Keratinocyte (primary cell): ENCODE results near the gene GRIP1. TPM values are rescaled to one million over a fixed set of nuclear protein-coding genes. Genes with fewer than 3 reads are reported as not detected.

ENCODE experiments used
- DNase-seq: peaks from one replicate; pipeline ENCODE4 v3.0.0-alpha.2; 2011; ENCODE audit warnings: low read depth, missing footprints, low spot score
- FAIRE-seq: peaks from 2 replicates; lab custom pipeline; 2011; peaks lifted over from hg19 to GRCh38; lab: Jason Lieb, UNC
- H2AFZ ChIP-seq: 2 replicates; pipeline ENCODE4 v1.6.0; 2012; ENCODE audit warnings: low read length, control low read depth, inconsistent platforms; ENCODE audit not compliant: control insufficient read depth
- H3K27ac ChIP-seq: 2 replicates; pipeline ENCODE4 v1.5.1; 2011; ENCODE audit warnings: low read length; ENCODE audit not compliant: control insufficient read depth, insufficient read depth
- H3K27me3 ChIP-seq: 3 replicates; pipeline ENCODE4 v1.6.0; 2011; ENCODE audit warnings: low read length; ENCODE audit not compliant: control insufficient read depth, insufficient read depth; ENCODE audit errors: extremely low read depth
- H3K36me3 ChIP-seq, 2 experiments: 2 replicates in 1 of 2; 3 replicates in 1 of 2; pipeline ENCODE4 v1.5.1; 2011; ENCODE audit warnings: low read length in 2 of 2, mild to moderate bottlenecking in 1 of 2; ENCODE audit not compliant: control insufficient read depth in 2 of 2, insufficient read depth in 2 of 2; ENCODE audit errors: extremely low read depth in 1 of 2
- H3K4me1 ChIP-seq: 3 replicates; pipeline ENCODE4 v1.5.1; 2011; ENCODE audit warnings: low read length; ENCODE audit not compliant: control insufficient read depth, insufficient read depth; ENCODE audit errors: extremely low read depth
- H3K4me2 ChIP-seq: 3 replicates; pipeline ENCODE4 v1.6.0; 2011; ENCODE audit warnings: low read depth, low read length; ENCODE audit not compliant: control insufficient read depth, insufficient read depth; ENCODE audit errors: extremely low read depth
- H3K4me3 ChIP-seq, 3 experiments: fragments of 200-600 bp in 1 of 3; sonication (generic) in 1 of 3; 2 replicates in 2 of 3; 3 replicates in 1 of 3; pipeline ENCODE4 v1.5.1; 2011 to 2016; ENCODE audit warnings: low read length in 3 of 3, mild to moderate bottlenecking in 3 of 3, control low read depth in 2 of 3, inconsistent platforms in 1 of 3, low read depth in 1 of 3, mixed read lengths in 1 of 3, mixed run types in 1 of 3, moderate library complexity in 1 of 3; ENCODE audit not compliant: control insufficient read depth in 2 of 3, insufficient read depth in 2 of 3; ENCODE audit errors: extremely low read depth in 1 of 3
- H3K79me2 ChIP-seq: 2 replicates; pipeline ENCODE4 v1.6.0; 2012; ENCODE audit warnings: low read length; ENCODE audit not compliant: control insufficient read depth, insufficient read depth
- H3K9ac ChIP-seq: 3 replicates; pipeline ENCODE4 v1.6.0; 2011; ENCODE audit warnings: low read length; ENCODE audit not compliant: control insufficient read depth, insufficient read depth; ENCODE audit errors: extremely low read depth
- H3K9me1 ChIP-seq: 3 replicates; pipeline ENCODE4 v1.6.0; 2011; ENCODE audit warnings: low read length; ENCODE audit not compliant: control insufficient read depth, insufficient read depth; ENCODE audit errors: extremely low read depth
- H3K9me3 ChIP-seq: 2 replicates; pipeline ENCODE4 v1.5.1; 2012; ENCODE audit warnings: low read depth, low read length; ENCODE audit not compliant: control insufficient read depth
- H4K20me1 ChIP-seq: 3 replicates; pipeline ENCODE4 v1.6.0; 2011; ENCODE audit warnings: low read length; ENCODE audit not compliant: control insufficient read depth, insufficient read depth; ENCODE audit errors: extremely low read depth
- CTCF ChIP-seq, 3 experiments: IDR thresholded peaks in 1 of 3; conservative IDR thresholded peaks in 1 of 3; optimal IDR thresholded peaks in 1 of 3; 2 replicates in 2 of 3; 3 replicates in 1 of 3; pipeline versions ENCODE3 to v1.5.1; 2011; ENCODE audit warnings: low read length in 3 of 3, mild to moderate bottlenecking in 3 of 3, moderate library complexity in 2 of 3, control low read depth in 1 of 3, inconsistent platforms in 1 of 3; ENCODE audit not compliant: insufficient read depth in 2 of 3; ENCODE audit errors: extremely low read depth in 1 of 3
- EZH2 ChIP-seq: IDR thresholded peaks from one replicate; pipeline ENCODE4 v1.6.1; 2012; ENCODE audit warnings: inconsistent platforms, mild to moderate bottlenecking, low read length, moderate library complexity
- dilution Hi-C: fragments of 300-500 bp; cut with MboI; formaldehyde crosslinking; loops from one replicate; pipeline ENCODE4 v1.7.0; 2020; ENCODE audit warnings: low sequenced_read_pairs; ENCODE audit not compliant: extremely low pct_ligation_motif_present
- polyA plus RNA-seq, 5 experiments: library from polyadenylated mRNA; depleted of rRNA in 3 of 5; stranded (reverse) in 3 of 5; stranded (forward) in 1 of 5; unstranded in 1 of 5; fragments of >200 nt; gene quantifications; 1 replicate in 1 of 5; 2 replicates in 3 of 5; 3 replicates in 1 of 5; pipeline versions ENCODE4 v1.2.1 to v1.2.3, GENCODE V29; 2011 to 2012; ENCODE audit warnings: missing spikeins in 2 of 5, low read depth in 1 of 5, low replicate concordance in 1 of 5

The GRIP1 gene
- polyA plus RNA-seq, 1 donor (not counting 4 experiments of a cell fraction or from before 2014, with no cell fraction given) = 6.7 TPM

- no peak overlapping the region for H2AFZ ChIP-seq
- dilution Hi-C loops = no loop called here
- H3K27ac ChIP-seq = no peak overlapping the region
- H3K9me1 ChIP-seq = no peaks in the 10 kb centered on the region
- H3K4me1 ChIP-seq = peaks cover 19% of the 10 kb centered on the region
- no peak overlapping the region for H3K9ac ChIP-seq
- TF ChIP-seq EZH2 (no peak), CTCF (optimal IDR thresholded peaks at IDR 0.05 in 1 of 3, IDR thresholded peaks at IDR 0.05 in 1 of 3, conservative IDR thresholded peaks at IDR 0.05 in 1 of 3; ENCODE audit: extremely low read depth in 1 of 3, insufficient read depth in 2 of 3, low read length in 3 of 3) (no peak)
- no peak for FAIRE-seq
- H3K4me3 ChIP-seq = no peak overlapping the region
- H3K79me2 ChIP-seq = no peaks in the 10 kb centered on the region
- DNase-seq = no peak
- H3K36me3 ChIP-seq = no peaks in the 10 kb centered on the region
- H3K4me2 ChIP-seq = no peak overlapping the region
- no peaks in the 10 kb centered on the region for H3K27me3 ChIP-seq
- H3K9me3 ChIP-seq = no peaks in the 10 kb centered on the region
- no peaks in the 10 kb centered on the region for H4K20me1 ChIP-seq
Measured at GRCh38 chr12:66627988-66628317, 50.9 kb downstream of the GRIP1 start.

- Histone ChIP-seq H2AFZ (no peak overlapping the region), H3K27me3 (no peaks in the 10 kb centered on the region), H3K4me1 (peaks cover 14% of the 10 kb centered on the region), H4K20me1 (no peaks in the 10 kb centered on the region), H3K4me2 (no peak overlapping the region), H3K4me3 (no peak overlapping the region), H3K79me2 (no peaks in the 10 kb centered on the region), H3K36me3 (no peaks in the 10 kb centered on the region), H3K9me1 (no peaks in the 10 kb centered on the region), H3K9me3 (no peaks in the 10 kb centered on the region), H3K9ac (no peak overlapping the region), H3K27ac (no peak overlapping the region)
- DNase-seq = no peak
- TF ChIP-seq CTCF (optimal IDR thresholded peaks at IDR 0.05 in 1 of 3, IDR thresholded peaks at IDR 0.05 in 1 of 3, conservative IDR thresholded peaks at IDR 0.05 in 1 of 3; ENCODE audit: extremely low read depth in 1 of 3, insufficient read depth in 2 of 3, low read length in 3 of 3) = no peak
- dilution Hi-C loops = no loop called here
- no peak for FAIRE-seq
Measured at GRCh38 chr12:66627270-66627987, 51.4 kb downstream of the GRIP1 start.
